GM18505 (cell line): ENCODE results near the gene MED22.
A peak's percentile ranks its signal among the peaks of the same experiment; 100 is the strongest.

ENCODE experiments used
- ATAC-seq: cut with Tn5 transposase; IDR thresholded peaks from one replicate; pipeline ENCODE4 v1.9.1; 2021; ENCODE audit not compliant: unreplicated experiment
- POLR2A ChIP-seq: IDR thresholded peaks from 4 replicates; pipeline ENCODE4 v1.6.1; 2011; ENCODE audit warnings: borderline replicate concordance; ENCODE audit not compliant: insufficient read depth, insufficient read length; ENCODE audit errors: extremely low read depth

Gene MED22

DNA sequence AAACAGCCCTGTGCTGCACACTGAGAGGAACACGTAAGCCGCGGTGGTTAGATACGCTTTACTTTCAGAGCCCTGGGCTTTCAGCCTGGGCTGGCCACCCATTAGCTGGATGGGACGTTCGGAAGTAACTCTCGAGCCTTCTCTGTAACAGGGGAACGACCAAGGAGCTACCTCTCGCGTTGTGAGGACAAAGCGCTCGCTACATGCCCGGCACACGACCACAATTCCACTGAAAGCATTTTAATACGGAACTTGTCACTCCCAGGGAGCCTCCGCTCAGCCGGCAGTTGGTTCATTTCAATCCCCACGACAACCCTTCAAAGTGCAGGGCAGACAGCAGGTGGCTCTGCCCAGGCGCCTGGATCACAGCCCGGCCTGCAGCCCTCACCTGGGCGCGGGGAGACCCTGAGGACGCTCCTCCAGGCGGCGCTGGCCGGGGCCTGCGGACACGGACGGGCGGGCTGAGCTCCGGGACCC is 8.0 kb upstream of the MED22 start:
- TF ChIP-seq POLR2A: no peak
- peak; percentile 24 for ATAC-seq

DNA sequence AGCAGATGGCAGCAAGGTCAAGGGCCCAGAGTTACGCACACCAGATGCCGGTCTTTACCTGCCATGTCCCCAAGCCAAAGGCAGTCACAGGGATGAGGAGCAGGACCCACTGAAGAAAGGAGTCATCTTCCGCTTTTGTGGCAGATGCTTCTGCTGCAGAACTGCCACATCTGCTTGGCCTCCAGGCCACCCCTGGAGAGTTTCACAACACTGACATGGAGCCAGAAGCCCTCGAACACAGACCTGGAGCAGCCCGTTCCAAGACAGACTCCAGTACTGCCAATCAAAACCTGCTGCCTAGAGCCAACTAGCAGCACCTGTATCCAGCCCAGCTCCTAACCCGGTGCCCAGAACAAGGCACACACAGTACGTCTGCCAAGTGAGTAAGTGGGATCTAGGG is 6.8 kb upstream of the MED22 start:
- ATAC-seq: no peak
- peak; percentile 27 for TF ChIP-seq POLR2A

DNA sequence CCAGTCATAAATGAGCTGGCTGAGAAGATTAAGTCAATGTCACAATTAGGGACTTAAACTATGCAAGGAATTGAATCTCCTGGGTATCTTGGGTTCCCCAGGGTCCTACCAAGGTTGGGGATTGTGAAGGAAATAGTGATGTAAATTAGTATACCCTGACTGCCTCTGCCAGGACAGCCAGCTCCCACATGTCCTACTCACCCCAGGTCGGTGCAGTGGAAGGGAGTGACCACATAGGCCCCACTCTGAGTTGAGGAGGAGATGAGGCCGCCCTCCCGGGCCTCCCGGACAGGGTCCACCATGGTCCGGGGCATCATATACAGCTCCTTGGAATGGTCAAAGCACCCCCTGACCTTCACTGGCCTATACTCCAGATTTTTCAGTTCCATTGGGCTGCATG is 5.6 kb upstream of the MED22 start:
- no peak for TF ChIP-seq POLR2A
- no peak for ATAC-seq

DNA sequence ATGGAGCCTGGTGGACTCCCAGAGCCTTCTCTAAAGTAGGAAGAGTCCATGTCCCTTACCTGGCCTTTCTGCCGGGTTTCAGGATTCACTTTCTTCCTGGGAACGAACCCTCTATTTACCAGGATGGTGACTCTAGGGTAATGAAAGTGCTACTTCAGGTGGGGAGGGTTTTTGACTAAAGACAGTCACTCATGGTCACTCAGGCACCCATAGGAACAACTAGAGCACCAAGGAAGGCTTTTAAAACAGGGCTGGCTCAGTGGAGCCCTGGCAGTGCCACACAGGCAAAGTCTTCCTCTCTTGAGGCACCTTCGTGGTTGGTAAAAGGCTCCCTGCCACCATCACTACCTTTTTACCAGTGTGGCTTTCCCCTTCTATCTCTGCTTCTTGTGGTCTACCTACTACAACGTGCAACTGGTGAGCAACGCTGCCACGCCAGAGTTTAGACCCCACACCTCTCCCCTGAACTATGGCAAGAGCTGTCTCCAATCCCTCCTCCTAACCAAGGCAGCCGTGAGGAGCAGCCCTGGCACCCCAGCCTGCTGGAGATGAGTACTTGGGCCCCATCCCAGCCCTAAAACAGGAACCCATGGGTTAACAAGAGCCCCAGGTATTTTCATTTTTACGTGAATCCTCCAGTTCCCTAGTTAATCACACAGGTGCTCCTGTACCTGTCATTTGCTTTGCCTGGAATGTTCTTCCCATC is 4.9 kb upstream of the MED22 start:
- no peak for ATAC-seq
- no peak for TF ChIP-seq POLR2A

DNA sequence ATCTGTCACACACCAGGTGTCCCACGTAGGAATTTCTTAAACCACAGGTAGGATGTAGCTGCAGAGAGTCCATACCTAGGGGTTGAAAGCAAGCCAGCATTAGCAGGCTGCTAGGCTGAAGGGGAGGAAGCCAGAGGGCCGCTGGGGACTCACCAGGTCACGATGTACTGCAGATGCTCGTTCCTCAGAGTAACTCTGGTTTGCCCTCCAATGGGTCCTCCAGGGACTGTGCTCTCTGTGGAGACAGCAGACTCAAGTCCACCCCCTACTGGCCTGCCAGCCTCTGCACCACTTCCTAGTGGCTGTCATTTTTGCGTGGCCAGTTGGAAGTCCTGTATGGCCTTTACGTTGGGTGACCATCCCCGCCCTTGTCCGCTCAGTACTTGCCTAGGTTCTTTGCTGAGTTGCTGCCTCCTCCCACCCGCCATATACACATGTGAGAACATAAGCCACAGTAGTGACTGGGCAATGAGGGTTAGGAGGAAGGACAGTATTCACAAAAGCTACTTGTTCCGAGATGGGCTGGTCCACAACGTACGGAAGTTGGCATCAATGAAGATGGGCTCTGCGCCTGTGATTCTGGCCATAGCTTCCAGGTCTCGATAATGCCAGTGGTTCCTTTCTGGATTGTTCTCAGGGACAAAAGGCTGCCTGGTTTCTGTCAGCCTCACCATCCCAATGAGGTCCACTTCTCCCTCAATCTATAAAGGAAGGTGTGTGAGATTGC is 4.1 kb upstream of the MED22 start:
- ATAC-seq: no peak

DNA sequence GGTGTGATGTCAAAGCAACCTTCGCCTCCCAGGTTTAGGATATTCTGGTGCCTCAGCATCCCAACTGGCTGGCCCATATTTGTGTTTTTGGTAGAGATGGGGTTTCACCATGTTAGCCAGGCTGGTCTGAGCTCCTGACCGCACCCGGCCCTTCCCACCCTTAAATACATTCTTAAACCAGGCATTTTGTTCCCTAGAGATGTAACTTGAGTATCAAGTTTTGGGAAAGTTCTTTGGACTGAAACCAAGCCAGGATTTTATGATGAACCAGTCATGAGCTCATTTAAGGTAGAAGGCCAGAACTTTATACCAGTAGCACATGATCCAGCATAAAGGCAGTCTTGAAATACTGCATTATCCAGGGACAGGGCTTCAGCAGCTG is 3.6 kb upstream of the MED22 start:
- no peak for TF ChIP-seq POLR2A
- no peak for ATAC-seq

More for the DNA sequence above, 4.1 kb upstream of the MED22 start:
- TF ChIP-seq POLR2A: no peak

DNA sequence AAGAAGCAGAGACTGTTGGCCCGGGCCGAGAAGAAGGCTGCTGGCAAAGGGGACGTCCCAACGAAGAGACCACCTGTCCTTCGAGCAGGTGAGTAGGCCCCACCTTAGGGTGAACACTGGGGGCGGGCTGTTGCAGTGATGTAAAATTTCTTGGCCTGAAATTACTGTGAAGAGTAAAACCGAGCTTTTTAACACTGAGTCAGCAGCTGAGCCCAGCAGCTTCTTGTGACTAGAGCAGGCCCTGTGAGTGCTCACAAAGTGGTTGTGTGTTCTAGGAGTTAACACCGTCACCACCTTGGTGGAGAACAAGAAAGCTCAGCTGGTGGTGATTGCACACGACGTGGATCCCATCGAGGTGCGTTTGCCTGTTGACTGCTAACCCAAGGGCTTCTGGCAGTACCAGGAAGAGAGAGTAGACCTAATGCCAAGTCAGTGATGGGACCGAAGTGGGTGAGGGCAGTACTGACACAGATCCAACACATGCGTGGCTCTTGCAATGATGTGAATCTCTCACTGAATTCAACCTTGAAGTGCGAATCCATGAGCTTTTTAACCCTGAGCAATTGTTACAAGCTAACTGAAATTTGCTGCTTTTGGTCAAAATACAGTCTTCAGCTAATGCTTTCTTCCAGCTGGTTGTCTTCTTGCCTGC is 2.2 kb upstream of the MED22 start:
- peak; percentile 23 for TF ChIP-seq POLR2A

DNA sequence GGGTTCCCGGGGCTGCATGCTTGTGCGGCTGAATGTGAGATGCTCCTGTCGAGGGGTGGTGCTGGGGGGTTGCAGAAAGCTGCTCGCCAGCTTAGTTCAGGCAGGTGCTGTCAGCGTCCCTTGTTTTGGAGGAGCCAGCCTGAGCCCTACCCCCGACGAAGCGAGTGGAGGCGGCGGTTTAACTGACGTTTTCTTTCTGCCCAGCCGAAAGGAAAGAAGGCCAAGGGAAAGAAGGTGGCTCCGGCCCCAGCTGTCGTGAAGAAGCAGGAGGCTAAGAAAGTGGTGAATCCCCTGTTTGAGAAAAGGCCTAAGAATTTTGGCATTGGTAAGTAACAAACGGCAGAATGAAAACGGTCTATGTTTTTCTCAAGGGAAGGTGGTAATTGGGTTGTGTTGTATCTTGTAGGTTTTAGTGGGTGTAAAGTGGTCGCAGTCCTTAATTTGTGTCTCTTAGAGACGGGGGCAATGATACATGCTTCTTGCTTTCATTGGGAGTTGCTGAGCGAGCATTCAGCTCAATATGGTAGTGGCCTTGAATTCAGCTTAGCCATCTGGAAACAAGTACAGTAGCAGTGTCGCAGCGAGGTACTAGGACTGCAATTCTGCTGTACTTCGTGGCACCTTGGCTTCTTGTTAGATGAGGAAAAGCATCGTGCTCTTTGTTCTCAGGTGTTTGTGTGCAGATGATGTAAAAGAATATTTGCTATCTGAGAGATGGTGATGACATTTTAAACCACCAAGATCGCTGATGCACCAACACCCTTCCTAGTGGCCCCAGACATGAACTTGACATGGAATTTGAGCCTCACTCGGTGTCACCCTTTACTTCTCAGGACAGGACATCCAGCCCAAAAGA is 1.0 kb upstream of the MED22 start:
- no peak for TF ChIP-seq POLR2A
- ATAC-seq: no peak

More for the DNA sequence above, 2.2 kb upstream of the MED22 start:
- no peak for ATAC-seq

DNA sequence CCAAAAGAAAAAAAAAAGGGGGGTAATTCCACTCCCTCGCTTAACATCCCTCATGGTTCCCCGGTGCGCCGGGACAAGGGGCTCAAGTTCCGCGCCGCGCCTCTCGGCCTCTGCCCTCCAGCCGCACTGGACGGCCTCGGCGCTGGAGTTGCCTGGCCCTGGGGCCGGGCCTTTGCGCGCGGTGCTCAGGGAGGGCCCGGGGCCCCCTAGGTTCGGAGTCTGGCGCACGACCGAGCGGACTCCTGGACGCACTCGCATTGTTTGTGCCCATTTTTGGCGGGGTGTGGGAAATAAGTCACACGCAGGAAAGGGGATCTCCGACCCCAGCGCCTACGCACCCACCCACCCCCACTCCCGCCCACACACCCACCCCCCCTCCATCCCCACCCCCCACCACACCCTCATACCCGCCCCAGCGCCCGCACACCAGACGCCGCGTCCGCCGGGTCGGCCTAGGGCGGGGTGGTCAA is 381 bp downstream of the MED22 start:
- no peak for TF ChIP-seq POLR2A
- peak; percentile 37 for ATAC-seq

DNA sequence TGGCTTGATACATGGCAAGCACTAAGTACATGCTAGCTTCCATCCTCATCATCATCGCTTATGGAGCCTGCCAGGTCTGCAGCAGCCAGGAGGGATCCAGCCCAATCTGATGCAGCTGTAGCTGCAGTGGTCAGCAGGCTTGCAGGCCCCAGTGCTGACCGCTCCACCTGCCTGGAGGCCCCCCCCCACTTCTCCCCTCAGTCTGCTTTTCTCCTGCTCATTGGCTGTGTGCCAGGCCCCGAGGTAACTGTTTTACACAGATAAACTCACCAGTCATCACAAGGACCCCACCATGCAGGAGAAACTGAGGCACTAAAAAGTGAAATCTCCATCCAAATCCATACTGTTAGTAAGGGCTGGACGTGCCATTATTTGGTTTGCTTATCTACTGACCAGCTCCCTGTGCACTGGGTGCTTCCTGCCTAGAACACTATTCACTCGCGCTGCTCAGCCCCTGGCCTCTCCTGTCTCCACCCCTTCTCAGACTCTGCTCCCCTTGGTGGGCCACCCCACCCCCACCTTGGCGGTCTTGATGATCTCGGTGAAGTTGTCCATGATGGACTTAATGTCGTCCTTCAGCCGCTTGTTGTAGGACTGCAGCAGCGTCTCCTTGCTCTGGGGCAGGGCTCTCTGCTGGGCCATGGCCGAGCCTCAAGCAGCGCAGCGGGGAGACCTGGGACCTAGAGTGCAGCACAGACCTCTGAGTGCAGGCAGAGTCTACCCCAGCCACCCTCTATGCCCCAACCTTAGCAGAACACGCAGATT is 1.7 kb downstream of the MED22 start:
- no peak for TF ChIP-seq POLR2A
- ATAC-seq: no peak

DNA sequence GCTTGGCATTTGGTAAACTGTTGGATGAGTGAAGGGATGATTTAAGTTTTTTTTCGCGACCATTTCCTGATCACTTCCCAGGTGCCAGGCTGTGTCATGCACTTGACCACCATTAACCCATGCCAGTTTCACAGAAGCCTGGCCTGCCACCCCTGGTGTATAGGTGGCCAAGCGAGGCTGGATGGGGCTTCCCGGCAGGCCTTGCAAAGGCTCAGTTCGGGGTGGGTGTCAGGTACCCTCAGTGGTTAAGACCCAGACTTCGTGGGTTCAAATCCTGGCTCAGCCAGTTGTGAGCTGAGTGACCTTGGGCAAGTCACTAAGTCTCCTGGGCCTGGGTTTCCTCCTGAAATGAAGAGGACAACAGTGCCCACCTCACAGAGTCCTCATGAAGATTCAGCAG is 2.3 kb downstream of the MED22 start:
- no peak for ATAC-seq
- TF ChIP-seq POLR2A: no peak

DNA sequence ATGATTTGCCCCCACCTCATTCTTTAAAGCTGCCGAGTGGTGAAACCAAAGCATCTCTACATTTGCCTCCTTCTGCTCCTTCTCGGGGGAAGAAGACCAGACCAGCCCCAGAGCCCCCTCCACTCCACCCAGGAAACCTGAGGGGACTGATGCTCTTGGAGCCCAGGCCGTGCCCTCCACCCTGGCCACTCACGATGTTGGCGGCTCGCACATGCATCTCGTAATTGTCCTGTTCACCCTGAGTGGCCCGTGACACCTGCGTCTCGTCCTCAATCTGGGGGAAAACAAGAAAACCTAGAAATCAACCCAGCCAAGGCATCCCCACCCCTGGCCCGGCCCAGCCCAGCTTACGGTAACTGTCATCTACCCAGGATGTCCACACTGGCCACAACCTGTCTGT is 3.0 kb downstream of the MED22 start:
- no peak for ATAC-seq
- TF ChIP-seq POLR2A: no peak
